Measurements from ENCODE around the gene EFHB. TPM values are rescaled to one million over a fixed set of nuclear protein-coding genes. Genes with fewer than 3 reads are reported as not detected.

Gene EFHB
- total RNA-seq, 6 experiments from 2014 or later: 0.40 to 1.2 (median 0.59) TPM; not detected in 1

GRCh38 chr3:19931180-19931692 is 2.8 kb downstream of the EFHB start:
- Mint-ChIP-seq H3K4me1 (ENCODE audit: low read depth) (peaks cover 21% of the 10 kb centered on the region), H3K27me3 (ENCODE audit: insufficient read depth) (peaks cover 7% of the 10 kb centered on the region), H3K4me3 (no peak overlapping the region), H3K36me3 (ENCODE audit: low read depth) (no peaks in the 10 kb centered on the region), H3K9me3 (no peaks in the 10 kb centered on the region), H3K27ac (no peak overlapping the region)
- no peak for DNase-seq
- no peak for TF ChIP-seq CTCF (IDR thresholded peaks at IDR 0.05)

- H3K9me3 Mint-ChIP-seq: no peaks in the 10 kb centered on the region
- H3K4me1 Mint-ChIP-seq (ENCODE audit: low read depth): no peaks in the 10 kb centered on the region
- H3K36me3 Mint-ChIP-seq (ENCODE audit: low read depth): no peaks in the 10 kb centered on the region
- no peak overlapping the region for H3K27ac Mint-ChIP-seq
- no peak overlapping the region for H3K4me3 Mint-ChIP-seq
- no peak for DNase-seq
- TF ChIP-seq CTCF (IDR thresholded peaks at IDR 0.05): no peak
- peaks cover 6% of the 10 kb centered on the region for H3K27me3 Mint-ChIP-seq (ENCODE audit: insufficient read depth)
Measured at GRCh38 chr3:19920401-19921080, 13.5 kb downstream of the EFHB start.

GRCh38 chr3:19917167-19917566 is 16.9 kb downstream of the EFHB start:
- H3K27me3 Mint-ChIP-seq (ENCODE audit: insufficient read depth): peaks cover 6% of the 10 kb centered on the region; the same call in 1 of the 2 replicates
- H3K9me3 Mint-ChIP-seq: no peaks in the 10 kb centered on the region
- H3K27ac Mint-ChIP-seq: no peak overlapping the region
- no peaks in the 10 kb centered on the region for H3K36me3 Mint-ChIP-seq (ENCODE audit: low read depth)
- H3K4me3 Mint-ChIP-seq: no peak overlapping the region
- DNase-seq: no peak
- no peak for TF ChIP-seq CTCF (IDR thresholded peaks at IDR 0.05)
- no peaks in the 10 kb centered on the region for H3K4me1 Mint-ChIP-seq (ENCODE audit: low read depth)

GRCh38 chr3:19911452-19911851 is 22.6 kb downstream of the EFHB start:
- Mint-ChIP-seq H3K27me3 (ENCODE audit: insufficient read depth) (peaks cover 5% of the 10 kb centered on the region), H3K4me3 (no peak overlapping the region), H3K27ac (no peak overlapping the region), H3K4me1 (ENCODE audit: low read depth) (no peaks in the 10 kb centered on the region), H3K9me3 (no peaks in the 10 kb centered on the region), H3K36me3 (ENCODE audit: low read depth) (no peaks in the 10 kb centered on the region)
- no peak for DNase-seq
- TF ChIP-seq CTCF (IDR thresholded peaks at IDR 0.05): no peak

- TF ChIP-seq CTCF (IDR thresholded peaks at IDR 0.05): no peak
- Mint-ChIP-seq H3K27ac (no peak overlapping the region), H3K4me3 (no peak overlapping the region), H3K9me3 (no peaks in the 10 kb centered on the region), H3K36me3 (ENCODE audit: low read depth) (no peaks in the 10 kb centered on the region), H3K27me3 (ENCODE audit: insufficient read depth) (peaks cover 5% of the 10 kb centered on the region), H3K4me1 (ENCODE audit: low read depth) (no peaks in the 10 kb centered on the region)
- no peak for DNase-seq
Measured at GRCh38 chr3:19907523-19907922, 26.5 kb downstream of the EFHB start.
